Suprapubic skin (tissue), 4 donors: ENCODE measurements around the gene ROBO2. TPM values are rescaled to one million over a fixed set of nuclear protein-coding genes. Genes with fewer than 3 reads are reported as not detected.

Experiments used
- DNase-seq, 2 donors: peaks; one replicate each; pipeline ENCODE4 v3.0.0-alpha.2; 2019; ENCODE audit warnings: low spot score in 2 of 2
- H3K27ac ChIP-seq: fragments of 200-600 bp; sonication (generic); one replicate; pipeline ENCODE4 v1.5.1; 2019
- H3K27me3 ChIP-seq: fragments of 200-600 bp; sonication (generic); one replicate; pipeline ENCODE4 v1.5.1; 2019
- H3K36me3 ChIP-seq: fragments of 200-600 bp; sonication (generic); one replicate; pipeline ENCODE4 v1.5.1; 2019
- H3K4me1 ChIP-seq: fragments of 200-600 bp; sonication (generic); one replicate; pipeline ENCODE4 v1.5.1; 2019
- H3K4me3 ChIP-seq: fragments of 200-600 bp; sonication (generic); one replicate; pipeline ENCODE4 v1.5.1; 2019; ENCODE audit warnings: mild to moderate bottlenecking
- H3K9me3 ChIP-seq: fragments of 200-600 bp; sonication (generic); one replicate; pipeline ENCODE4 v1.5.1; 2019
- EP300 ChIP-seq: sonication (generic); formaldehyde crosslinking; IDR thresholded peaks from one replicate; pipeline ENCODE4 v1.6.1; 2017; ENCODE audit warnings: antibody characterized with exemption
- POLR2A ChIP-seq, 2 donors: fragments of 450-650 bp; IDR thresholded peaks; one replicate each; pipeline ENCODE4 v1.6.1; 2017; ENCODE audit warnings: antibody characterized with exemption in 2 of 2, mild to moderate bottlenecking in 2 of 2, moderate library complexity in 2 of 2
- POLR2AphosphoS5 ChIP-seq, 3 donors: sonication (generic); formaldehyde crosslinking; IDR thresholded peaks; one replicate each; pipeline ENCODE4 v1.6.1; 2017; ENCODE audit warnings: antibody characterized with exemption in 3 of 3
- WGBS: methylation state at CpG from one replicate; pipeline ENCODE4 v1.1.5; 2018; 5-methylcytosine and 5-hydroxymethylcytosine counted together
- total RNA-seq, 4 donors: library from RNA; depleted of rRNA; stranded (reverse); fragments of >200 nt; gene quantifications; one replicate each; pipeline ENCODE4 v1.1.0, GENCODE V29; 2016
- TF ChIP-seq, protein P1 (sequence below), 2 donors: fragments of 200-600 bp in 1 of 2; fragments of 450-650 bp in 1 of 2; sonication (generic) in 1 of 2; IDR thresholded peaks; one replicate each; pipeline ENCODE4 v1.5.1; 2016 to 2019; ENCODE audit warnings: antibody characterized with exemption in 2 of 2, mild to moderate bottlenecking in 1 of 2, moderate library complexity in 1 of 2

The ROBO2 gene
- total RNA-seq, 4 donors from 2014 or later = 0.95 to 6.7 (median 2.2) TPM

DNA sequence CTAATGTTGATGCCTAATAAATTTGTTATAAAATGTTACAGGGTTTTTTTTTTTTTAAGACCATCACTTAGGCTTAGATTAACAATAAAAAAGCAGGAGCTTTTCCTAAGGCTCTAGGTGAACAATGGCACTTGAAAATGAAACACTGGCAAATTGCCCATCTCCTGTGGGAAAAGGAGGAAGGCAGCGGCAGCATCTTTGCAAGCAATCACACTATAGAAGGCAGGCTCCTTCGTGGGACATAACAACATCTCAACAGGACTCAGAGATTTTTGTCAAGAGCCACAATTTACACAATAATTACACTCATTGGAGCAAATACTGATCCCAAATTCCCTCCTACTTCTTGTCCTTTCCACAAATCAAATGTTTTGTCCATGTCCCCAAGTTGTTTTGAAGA, 646.7 kb downstream of the ROBO2 start:
- 14% methylated on average over 2 of the region's 2 CpGs for WGBS
- no peaks in the 10 kb centered on the region for H3K36me3 ChIP-seq

DNA sequence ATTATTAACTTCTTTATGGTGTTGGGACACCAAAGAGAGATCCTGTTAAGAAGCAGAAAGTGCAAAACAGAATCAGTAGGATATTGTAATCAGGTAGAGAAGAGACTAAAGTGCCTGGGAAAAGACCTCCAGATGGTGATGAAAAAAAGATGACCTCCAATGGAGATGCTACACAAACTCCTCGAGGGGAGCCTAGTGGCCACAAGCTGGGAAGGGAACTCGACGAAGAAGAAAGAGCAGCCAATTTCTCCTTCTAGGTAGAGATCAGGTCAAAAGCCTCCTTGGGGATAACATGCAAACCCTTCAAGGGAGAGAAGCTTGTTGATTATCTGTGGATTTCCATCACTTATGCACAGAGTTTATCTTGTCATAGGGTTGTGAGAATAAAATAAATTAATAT, 647.6 kb downstream of the ROBO2 start:
- Histone ChIP-seq H3K27ac (no peak overlapping the region), H3K4me1 (no peaks in the 10 kb centered on the region), H3K9me3 (peaks cover 1% of the 10 kb centered on the region), H3K27me3 (no peaks in the 10 kb centered on the region), H3K4me3 (no peak overlapping the region), H3K36me3 (no peaks in the 10 kb centered on the region)
- 67% methylated on average over 3 of the region's 3 CpGs for WGBS
- TF ChIP-seq POLR2A (IDR thresholded peaks at IDR 0.05) (no peak), EP300 (no peak), POLR2AphosphoS5 (IDR thresholded peaks at IDR 0.05) (no peak)
- TF ChIP-seq, protein P1, sequence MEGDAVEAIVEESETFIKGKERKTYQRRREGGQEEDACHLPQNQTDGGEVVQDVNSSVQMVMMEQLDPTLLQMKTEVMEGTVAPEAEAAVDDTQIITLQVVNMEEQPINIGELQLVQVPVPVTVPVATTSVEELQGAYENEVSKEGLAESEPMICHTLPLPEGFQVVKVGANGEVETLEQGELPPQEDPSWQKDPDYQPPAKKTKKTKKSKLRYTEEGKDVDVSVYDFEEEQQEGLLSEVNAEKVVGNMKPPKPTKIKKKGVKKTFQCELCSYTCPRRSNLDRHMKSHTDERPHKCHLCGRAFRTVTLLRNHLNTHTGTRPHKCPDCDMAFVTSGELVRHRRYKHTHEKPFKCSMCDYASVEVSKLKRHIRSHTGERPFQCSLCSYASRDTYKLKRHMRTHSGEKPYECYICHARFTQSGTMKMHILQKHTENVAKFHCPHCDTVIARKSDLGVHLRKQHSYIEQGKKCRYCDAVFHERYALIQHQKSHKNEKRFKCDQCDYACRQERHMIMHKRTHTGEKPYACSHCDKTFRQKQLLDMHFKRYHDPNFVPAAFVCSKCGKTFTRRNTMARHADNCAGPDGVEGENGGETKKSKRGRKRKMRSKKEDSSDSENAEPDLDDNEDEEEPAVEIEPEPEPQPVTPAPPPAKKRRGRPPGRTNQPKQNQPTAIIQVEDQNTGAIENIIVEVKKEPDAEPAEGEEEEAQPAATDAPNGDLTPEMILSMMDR (IDR thresholded peaks at IDR 0.05) = no peak
- no peak for DNase-seq

More for the DNA sequence above, 646.7 kb downstream of the ROBO2 start:
- H3K27ac ChIP-seq = no peak overlapping the region
- TF ChIP-seq POLR2A (IDR thresholded peaks at IDR 0.05) (no peak), EP300 (no peak), POLR2AphosphoS5 (IDR thresholded peaks at IDR 0.05) (no peak)
- TF ChIP-seq, protein P1 (IDR thresholded peaks at IDR 0.05) = no peak
- H3K4me3 ChIP-seq = no peak overlapping the region
- no peaks in the 10 kb centered on the region for H3K27me3 ChIP-seq
- H3K9me3 ChIP-seq = peaks cover 10% of the 10 kb centered on the region
- DNase-seq = no peak
- H3K4me1 ChIP-seq = no peaks in the 10 kb centered on the region

DNA sequence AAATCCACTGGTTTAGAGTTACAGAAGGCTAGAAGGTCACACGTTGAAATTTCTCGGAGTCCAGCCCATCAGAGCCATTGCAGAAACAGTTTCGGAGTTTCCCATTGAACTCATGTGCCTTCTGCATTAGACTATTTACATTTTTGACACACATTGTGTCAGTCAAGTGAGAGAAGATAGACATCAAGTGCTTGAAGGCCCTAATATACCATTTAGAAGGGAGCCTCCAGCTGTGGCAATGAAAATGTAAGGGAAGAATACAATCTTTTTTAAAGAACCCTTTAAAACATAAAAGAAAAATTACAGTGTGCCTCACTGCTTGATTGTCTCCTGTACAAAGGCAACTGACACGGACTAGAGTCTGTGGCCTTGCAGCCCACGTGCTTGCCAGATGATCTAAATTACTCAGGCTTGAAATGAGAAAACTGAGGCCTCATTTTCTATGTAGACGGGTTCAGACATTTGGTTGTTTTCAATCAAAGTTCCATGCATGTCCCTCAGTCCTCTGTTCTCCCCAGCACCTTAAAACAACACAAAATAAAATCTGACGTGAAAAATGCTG, 650.5 kb downstream of the ROBO2 start:
- no peaks in the 10 kb centered on the region for H3K27me3 ChIP-seq
- H3K36me3 ChIP-seq = no peaks in the 10 kb centered on the region
- H3K27ac ChIP-seq = no peak overlapping the region
- DNase-seq = no peak
- TF ChIP-seq POLR2A (IDR thresholded peaks at IDR 0.05) (no peak), POLR2AphosphoS5 (IDR thresholded peaks at IDR 0.05) (no peak), EP300 (no peak)
- TF ChIP-seq, protein P1 (IDR thresholded peaks at IDR 0.05) = no peak
- no peak overlapping the region for H3K4me3 ChIP-seq
- peaks cover 6% of the 10 kb centered on the region for H3K4me1 ChIP-seq
- 75% methylated on average over 7 of the region's 7 CpGs for WGBS
- H3K9me3 ChIP-seq = no peaks in the 10 kb centered on the region

DNA sequence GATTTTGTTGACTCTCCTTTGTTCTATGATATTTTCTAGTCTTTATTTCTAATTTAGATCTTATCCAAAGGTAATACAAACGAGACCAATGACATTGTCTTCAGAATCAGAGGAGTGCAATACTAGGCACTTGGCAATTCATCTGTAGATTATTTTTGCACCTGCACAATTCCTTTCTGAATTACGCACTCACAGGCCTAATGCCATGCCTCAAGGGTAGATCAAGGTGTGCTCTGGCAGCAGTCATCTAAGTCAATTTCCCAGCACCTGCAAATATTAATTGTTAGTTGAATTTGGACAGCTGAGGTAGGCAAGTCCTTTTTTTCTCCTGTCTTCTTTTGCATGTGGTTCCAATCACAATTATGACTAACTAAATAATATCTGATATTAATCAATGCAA, 653.2 kb downstream of the ROBO2 start:
- H3K27ac ChIP-seq = no peak overlapping the region
- no peaks in the 10 kb centered on the region for H3K9me3 ChIP-seq
- H3K36me3 ChIP-seq = no peaks in the 10 kb centered on the region
- H3K4me3 ChIP-seq = no peak overlapping the region
- WGBS = 58% methylated on average over 2 of the region's 2 CpGs
- no peak for DNase-seq
- H3K27me3 ChIP-seq = no peaks in the 10 kb centered on the region
- TF ChIP-seq EP300 (no peak), POLR2AphosphoS5 (IDR thresholded peaks at IDR 0.05) (no peak), POLR2A (IDR thresholded peaks at IDR 0.05) (no peak)
- TF ChIP-seq, protein P1 (IDR thresholded peaks at IDR 0.05) = no peak
- peaks cover 6% of the 10 kb centered on the region for H3K4me1 ChIP-seq

DNA sequence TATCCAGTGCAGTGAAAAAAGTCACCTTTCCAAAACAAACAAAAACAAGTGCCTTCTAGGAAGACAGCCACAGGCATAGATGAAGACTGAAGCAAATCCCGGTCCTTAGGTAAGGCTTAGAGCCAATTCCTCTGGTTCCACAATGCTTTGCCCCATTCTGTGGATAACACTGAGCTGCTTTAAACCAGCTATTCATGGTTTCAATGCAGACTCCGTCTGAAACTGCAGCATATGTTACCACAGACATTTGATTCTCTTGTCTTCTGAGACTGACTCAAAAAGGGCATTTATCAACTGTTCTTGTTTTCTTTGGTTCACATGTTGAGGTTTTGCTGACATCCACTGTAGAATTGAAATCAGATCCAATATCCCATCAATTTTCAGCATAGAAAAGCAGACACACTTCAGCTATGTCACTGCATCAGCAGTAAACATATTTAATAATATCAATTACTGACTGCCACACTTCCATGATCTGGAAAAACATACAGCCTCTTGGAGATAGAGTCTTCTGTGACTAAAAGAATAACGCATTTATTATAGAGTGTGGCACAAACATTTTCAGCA, 659.3 kb downstream of the ROBO2 start:
- WGBS = 64% methylated on average over 3 of the region's 3 CpGs
- Histone ChIP-seq H3K27me3 (no peaks in the 10 kb centered on the region), H3K4me3 (no peak overlapping the region), H3K36me3 (no peaks in the 10 kb centered on the region), H3K4me1 (no peaks in the 10 kb centered on the region), H3K9me3 (no peaks in the 10 kb centered on the region), H3K27ac (no peak overlapping the region)
- DNase-seq = no peak
- TF ChIP-seq POLR2AphosphoS5 (IDR thresholded peaks at IDR 0.05) = no peak
- TF ChIP-seq POLR2A (IDR thresholded peaks at IDR 0.05) = no peak
- TF ChIP-seq EP300 = no peak
- TF ChIP-seq, protein P1 (IDR thresholded peaks at IDR 0.05) = no peak
